NOMO-1 treated with DMSO at 0.1 percent for 48 hours (cell line): Measurements from ENCODE around the gene DMKN.
"Not testable (repeated sequence)": the region's sequence is repeated elsewhere in the genome, so short reads cannot be mapped to it uniquely, and the experiment has no call there.

Source experiments
- DNase-seq: peaks from one replicate; lab custom pipeline; 2025; ENCODE audit not compliant: unreplicated experiment; lab: John Stamatoyannopoulos, UW

Gene DMKN

GRCh38 chr19:35468637-35469036, 44.8 kb downstream of the DMKN start:
- peak; percentile 71 for DNase-seq

GRCh38 chr19:35466259-35466658, 47.2 kb downstream of the DMKN start:
- no peak for DNase-seq

GRCh38 chr19:35462956-35463355, 50.5 kb downstream of the DMKN start:
- DNase-seq = peak; percentile 67

GRCh38 chr19:35462476-35462953, 50.9 kb downstream of the DMKN start:
- DNase-seq = peak; percentile 98

GRCh38 chr19:35461788-35462187, 51.7 kb downstream of the DMKN start:
- DNase-seq = not testable (repeated sequence)

GRCh38 chr19:35461060-35461459, 52.4 kb downstream of the DMKN start:
- DNase-seq = no peak

- peak; percentile 26 for DNase-seq
Observed at GRCh38 chr19:35460608-35461007, 52.8 kb downstream of the DMKN start.

- DNase-seq = no peak
Observed at GRCh38 chr19:35459414-35460082, 53.9 kb downstream of the DMKN start.

GRCh38 chr19:35458731-35459391, 54.6 kb downstream of the DMKN start:
- DNase-seq = peak; percentile 78

GRCh38 chr19:35458192-35458591, 55.3 kb downstream of the DMKN start:
- no peak for DNase-seq

GRCh38 chr19:35457173-35457572, 56.3 kb downstream of the DMKN start:
- DNase-seq = no peak

GRCh38 chr19:35455616-35456201, 57.7 kb downstream of the DMKN start:
- DNase-seq = no peak

- DNase-seq = no peak
Observed at GRCh38 chr19:35454663-35455062, 58.8 kb downstream of the DMKN start.

- DNase-seq = no peak
Observed at GRCh38 chr19:35451338-35452096, 61.9 kb downstream of the DMKN start.

GRCh38 chr19:35449359-35450043, 63.9 kb downstream of the DMKN start:
- DNase-seq = no peak

GRCh38 chr19:35447606-35448469, 65.6 kb downstream of the DMKN start, which contains the start of gene FFAR2:
TSS of gene FFAR2 (plus strand) at chr19:35448257. CDS start at chr19:35449715, 1,458 bp downstream.
- DNase-seq = peak; percentile 18
